Lung (tissue), 12 donors: ENCODE data around the gene KIF1B. TPM values are rescaled to one million over a fixed set of nuclear protein-coding genes. Genes with fewer than 3 reads are reported as not detected.
"Not testable (repeated sequence)": the region's sequence is repeated elsewhere in the genome, so short reads cannot be mapped to it uniquely, and the experiment has no call there.

Experiments used
- ATAC-seq: fragments of 200-7000 bp; cut with Tn5 transposase; one replicate; pipeline ENCODE4 v1.9.1; 2020; ENCODE audit warnings: moderate number of reproducible peaks; ENCODE audit not compliant: insufficient read depth, low FRiP score
- DNase-seq, 3 donors: peaks; one replicate each; pipeline ENCODE4 v3.0.0-alpha.2; 2013 to 2017
- H3K27ac ChIP-seq, 2 donors: one replicate each; pipeline ENCODE4 v1.5.1; 2013; ENCODE audit warnings: mild to moderate bottlenecking in 2 of 2, moderate library complexity in 2 of 2, control low read depth in 1 of 2, inconsistent platforms in 1 of 2, low read depth in 1 of 2, low read length in 1 of 2
- H3K27me3 ChIP-seq, 3 donors: one replicate each; pipeline ENCODE4 v1.5.1; 2013; ENCODE audit warnings: low read length in 2 of 3; ENCODE audit not compliant: control insufficient read depth in 3 of 3, insufficient read depth in 3 of 3
- H3K36me3 ChIP-seq, 4 donors: one replicate each; pipeline ENCODE4 v1.5.1; 2013; ENCODE audit warnings: low read length in 4 of 4, mild to moderate bottlenecking in 1 of 4, moderate library complexity in 1 of 4; ENCODE audit not compliant: control insufficient read depth in 4 of 4, insufficient read depth in 4 of 4
- H3K4me1 ChIP-seq, 5 donors: one replicate each; pipeline ENCODE4 v1.5.1; 2013; ENCODE audit warnings: low read length in 5 of 5, mild to moderate bottlenecking in 2 of 5, moderate library complexity in 1 of 5; ENCODE audit not compliant: control insufficient read depth in 5 of 5, insufficient read depth in 5 of 5
- H3K4me3 ChIP-seq: one replicate; pipeline ENCODE4 v1.5.1; 2013; ENCODE audit warnings: mild to moderate bottlenecking, control low read depth, moderate library complexity
- H3K9ac ChIP-seq, 2 donors: one replicate each; pipeline ENCODE4 v1.5.1; 2013; ENCODE audit warnings: low read length in 2 of 2, control low read depth in 1 of 2; ENCODE audit not compliant: insufficient read depth in 1 of 2
- H3K9me3 ChIP-seq, 4 donors: one replicate each; pipeline ENCODE4 v1.5.1; 2013; ENCODE audit warnings: low read length in 3 of 4, mild to moderate bottlenecking in 1 of 4, moderate library complexity in 1 of 4; ENCODE audit not compliant: control insufficient read depth in 4 of 4, insufficient read depth in 3 of 4
- WGBS, 2 donors: extraction: QIAGEN DNeasy Blood & Tissue Kit; methylation state at CpG; one replicate each; pipeline ENCODE4 v1.1.7; 2013; 5-methylcytosine and 5-hydroxymethylcytosine counted together
- polyA plus RNA-seq, 2 donors: library from polyadenylated mRNA; stranded (reverse); fragments of 200-250 nt; gene quantifications; one replicate each; pipeline ENCODE4 v1.2.1, GENCODE V29; 2013
- total RNA-seq, 2 donors: library from RNA; depleted of rRNA in 1 of 2; stranded (reverse); fragments of >200 nt in 1 of 2; gene quantifications; one replicate each; pipeline ENCODE4 v1.2.1, GENCODE V29; 2014 to 2021
- TF ChIP-seq, protein P1 (sequence below): IDR thresholded peaks from 2 replicates; pipeline ENCODE4 v1.5.1; 2012; ENCODE audit warnings: mild to moderate bottlenecking; ENCODE audit errors: control extremely low read depth, extremely low read depth
- donor health status: control.
- donor health status: control.
- donor health status: Bipolar disorder and iron deficiency.
- donor health status: healthy.
- donor health status: DM: yes; HTN: yes; CAD: no.

Gene KIF1B
- total and polyA plus RNA-seq, 4 donors: 9.7 to 64.0 (median 24.4) TPM

DNA sequence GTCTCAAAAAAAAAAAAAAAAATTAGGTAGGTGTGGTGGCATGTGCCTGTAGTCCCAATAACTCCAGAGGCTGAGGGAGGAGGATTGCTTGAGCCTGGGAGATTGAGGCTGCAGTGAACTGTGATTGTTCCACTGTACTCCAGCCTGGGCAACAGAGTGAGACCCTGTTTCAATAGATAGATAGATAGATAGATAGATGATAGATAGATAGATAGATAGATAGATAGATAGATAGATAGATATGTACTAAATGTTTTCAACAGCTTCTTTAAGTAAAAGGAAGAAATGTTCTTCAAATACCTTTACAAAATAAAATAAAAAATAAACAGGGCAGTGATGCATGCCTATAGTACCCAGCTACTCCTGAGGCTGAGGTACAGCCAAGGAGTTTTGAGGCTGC is 9.8 kb downstream of the KIF1B start:
- H3K4me1 ChIP-seq: peaks cover 6 to 24% (median 19%) of the 10 kb centered on the region in 5 donors

DNA sequence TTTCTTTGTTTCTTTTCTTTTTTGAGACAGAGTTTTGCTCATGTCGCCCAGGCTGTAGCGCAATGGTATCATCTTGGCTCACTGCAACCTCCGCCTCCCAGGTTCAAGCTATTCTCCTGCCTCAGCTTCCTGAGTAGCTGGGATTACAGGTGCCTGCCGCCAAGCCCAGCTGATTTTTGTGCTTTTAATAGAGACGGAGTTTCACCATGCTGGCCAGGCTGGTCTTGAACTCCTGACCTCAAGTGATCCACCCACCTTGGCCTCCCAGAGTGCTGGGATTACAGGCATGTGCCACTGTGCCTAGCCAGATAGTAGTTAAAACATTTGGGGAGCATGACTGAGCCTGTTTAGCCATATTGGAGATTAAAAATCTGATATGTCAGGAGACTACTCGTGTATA is 10.3 kb downstream of the KIF1B start:
- H3K27me3 ChIP-seq, H3K9ac ChIP-seq, ATAC-seq, H3K36me3 ChIP-seq, DNase-seq, H3K27ac ChIP-seq, H3K9me3 ChIP-seq, H3K4me3 ChIP-seq: not testable (repeated sequence)
- peaks cover 6 to 23% (median 19%) of the 10 kb centered on the region in 5 donors for H3K4me1 ChIP-seq
- WGBS, 2 donors: 89 to 94% methylated on average over 6 of the region's 6 CpGs

More for the DNA sequence above, 9.8 kb downstream of the KIF1B start:
- ATAC-seq: no peak
- Histone ChIP-seq H3K9ac (no peak overlapping the region), H3K4me3 (no peak overlapping the region), H3K27ac (no peak overlapping the region), H3K27me3 (no peaks in the 10 kb centered on the region), H3K36me3 (no peaks in the 10 kb centered on the region), H3K9me3 (no peaks in the 10 kb centered on the region)
- DNase-seq: no peak
- TF ChIP-seq, protein P1, sequence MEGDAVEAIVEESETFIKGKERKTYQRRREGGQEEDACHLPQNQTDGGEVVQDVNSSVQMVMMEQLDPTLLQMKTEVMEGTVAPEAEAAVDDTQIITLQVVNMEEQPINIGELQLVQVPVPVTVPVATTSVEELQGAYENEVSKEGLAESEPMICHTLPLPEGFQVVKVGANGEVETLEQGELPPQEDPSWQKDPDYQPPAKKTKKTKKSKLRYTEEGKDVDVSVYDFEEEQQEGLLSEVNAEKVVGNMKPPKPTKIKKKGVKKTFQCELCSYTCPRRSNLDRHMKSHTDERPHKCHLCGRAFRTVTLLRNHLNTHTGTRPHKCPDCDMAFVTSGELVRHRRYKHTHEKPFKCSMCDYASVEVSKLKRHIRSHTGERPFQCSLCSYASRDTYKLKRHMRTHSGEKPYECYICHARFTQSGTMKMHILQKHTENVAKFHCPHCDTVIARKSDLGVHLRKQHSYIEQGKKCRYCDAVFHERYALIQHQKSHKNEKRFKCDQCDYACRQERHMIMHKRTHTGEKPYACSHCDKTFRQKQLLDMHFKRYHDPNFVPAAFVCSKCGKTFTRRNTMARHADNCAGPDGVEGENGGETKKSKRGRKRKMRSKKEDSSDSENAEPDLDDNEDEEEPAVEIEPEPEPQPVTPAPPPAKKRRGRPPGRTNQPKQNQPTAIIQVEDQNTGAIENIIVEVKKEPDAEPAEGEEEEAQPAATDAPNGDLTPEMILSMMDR: no peak

DNA sequence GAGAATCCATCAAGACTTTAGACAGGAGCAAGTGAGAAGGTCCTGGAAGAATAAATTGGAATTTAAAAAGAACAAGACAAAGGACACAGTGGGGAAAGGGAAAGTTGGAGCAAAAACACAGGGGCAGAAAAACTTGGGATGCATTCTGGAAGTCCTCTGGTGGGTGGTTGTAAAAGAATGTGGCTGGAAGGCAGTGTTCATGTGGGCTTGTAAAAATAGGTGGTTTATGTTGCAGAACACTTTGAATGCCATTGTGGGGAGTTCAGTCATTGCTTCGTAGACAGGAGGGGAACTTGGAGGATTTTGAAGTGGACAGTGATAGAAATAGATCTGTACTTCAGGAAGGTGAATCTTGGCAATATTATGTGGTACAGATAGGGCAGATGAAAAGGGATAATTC is 15.2 kb downstream of the KIF1B start:
- 59 to 77% methylated on average over 1 of the region's 1 CpG for WGBS, 2 donors
- DNase-seq: no peak
- Histone ChIP-seq H3K27me3 (no peaks in the 10 kb centered on the region), H3K9ac (no peak overlapping the region), H3K4me3 (no peak overlapping the region), H3K9me3 (no peaks in the 10 kb centered on the region), H3K36me3 (no peaks in the 10 kb centered on the region), H3K4me1 (peaks cover 0 to 9% (median 3%) of the 10 kb centered on the region in 5 donors), H3K27ac (no peak overlapping the region)
- ATAC-seq: no peak
- TF ChIP-seq, protein P1: no peak

DNA sequence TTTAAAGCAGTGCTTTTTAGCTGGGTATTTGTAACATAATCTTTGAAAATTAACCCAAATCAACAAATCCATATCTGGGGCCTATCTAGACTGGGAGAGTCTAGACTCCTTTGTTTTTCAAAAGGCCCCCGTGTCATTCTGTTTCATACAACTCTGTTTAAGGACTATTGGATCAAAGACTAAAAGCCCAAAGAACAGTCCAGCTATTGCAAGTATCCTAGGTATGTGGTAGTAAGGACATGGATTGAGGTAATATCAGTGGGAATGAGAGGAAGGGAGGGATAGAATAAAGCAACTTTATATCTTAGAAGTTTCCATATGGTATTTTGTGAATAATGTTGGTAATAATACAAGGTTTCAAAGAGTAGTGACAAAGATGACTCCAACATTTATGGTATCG is 18.2 kb downstream of the KIF1B start:
- TF ChIP-seq, protein P1: no peak
- Histone ChIP-seq H3K9ac (no peak overlapping the region), H3K27me3 (no peaks in the 10 kb centered on the region), H3K36me3 (no peaks in the 10 kb centered on the region), H3K9me3 (no peaks in the 10 kb centered on the region), H3K27ac (no peak overlapping the region), H3K4me3 (no peak overlapping the region), H3K4me1 (peaks cover 0 to 8% (median 3%) of the 10 kb centered on the region in 5 donors)
- WGBS, 2 donors: 85 to 93% methylated on average over 2 of the region's 2 CpGs
- ATAC-seq (no peak), DNase-seq (no peak)
